ENCODE results near the gene EVL. TPM values are rescaled to one million over a fixed set of nuclear protein-coding genes. Genes with fewer than 3 reads are reported as not detected.

EVL gene
- total RNA-seq (ENCODE audit: low replicate concordance), result 14.4 and 19.5 TPM in 2 replicates

DNA sequence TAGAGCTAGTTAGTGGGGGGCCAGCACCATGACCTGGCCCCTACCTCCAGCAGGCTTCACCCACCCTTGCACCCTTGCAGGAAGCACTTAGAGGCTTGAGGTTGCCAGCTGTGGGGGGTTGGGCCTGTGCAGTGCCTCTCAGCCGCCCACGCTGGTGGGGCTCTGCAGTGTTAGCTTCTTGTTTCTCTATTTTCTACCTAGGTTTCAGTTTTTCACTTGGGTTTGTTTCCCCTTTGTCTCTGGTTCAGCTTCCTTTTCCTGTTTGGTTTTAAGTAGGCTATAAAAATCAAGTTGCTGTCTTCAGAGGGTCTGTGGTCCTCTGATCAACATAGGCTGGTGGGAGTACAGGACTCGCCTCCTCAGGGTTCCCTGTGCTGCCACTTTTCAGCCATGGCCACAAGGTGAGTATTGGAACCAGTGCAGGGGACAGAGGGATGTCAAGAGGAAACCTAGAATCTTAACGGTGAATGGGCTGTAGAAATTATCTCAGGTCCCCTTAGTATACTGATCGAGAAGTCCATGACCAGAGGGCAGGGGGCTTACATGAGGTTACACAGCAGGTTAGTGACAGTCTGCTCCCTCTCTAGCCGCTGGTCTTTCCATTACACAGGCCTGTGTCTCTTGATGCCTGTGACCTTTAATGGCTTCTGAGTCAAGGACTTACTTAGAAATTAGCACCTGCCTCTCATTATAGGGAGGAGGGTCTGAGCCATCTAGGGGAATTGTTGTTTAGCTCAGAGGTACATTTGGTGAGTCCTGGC is at the start of gene EVL:
EVL (plus strand) TSS at position 312 of the 761 bp plus-strand sequence; CDS start at position 391, 79 bp downstream.
- DNase-seq (ENCODE audit: low read depth), result no peak
- no peak within 1 kb of the TSS for H3K4me3 ChIP-seq (ENCODE audit: low read depth, low read length)
- no peak for TF ChIP-seq CTCF (IDR thresholded peaks at IDR 0.05; ENCODE audit: insufficient read depth, low read length)

- DNase-seq (ENCODE audit: low read depth), result no peak
- no peak overlapping the region for H3K4me3 ChIP-seq (ENCODE audit: low read depth, low read length)
- TF ChIP-seq CTCF (IDR thresholded peaks at IDR 0.05; ENCODE audit: insufficient read depth, low read length), result no peak
Measured at GRCh38 chr14:100017553-100017952, 47.7 kb upstream of the EVL start.

- no peak for TF ChIP-seq CTCF (IDR thresholded peaks at IDR 0.05; ENCODE audit: insufficient read depth, low read length)
- H3K4me3 ChIP-seq (ENCODE audit: low read depth, low read length), result no peak overlapping the region
- DNase-seq (ENCODE audit: low read depth), result no peak
Measured at GRCh38 chr14:100018054-100018453, 47.2 kb upstream of the EVL start.

- DNase-seq (ENCODE audit: low read depth), result no peak
- TF ChIP-seq CTCF (IDR thresholded peaks at IDR 0.05; ENCODE audit: insufficient read depth, low read length), result no peak
- H3K4me3 ChIP-seq (ENCODE audit: low read depth, low read length), result no peak overlapping the region
Measured at GRCh38 chr14:100018482-100018881, 46.7 kb upstream of the EVL start.

GRCh38 chr14:100019156-100019744 is 46.0 kb upstream of the EVL start:
- no peak for TF ChIP-seq CTCF (IDR thresholded peaks at IDR 0.05; ENCODE audit: insufficient read depth, low read length)
- H3K4me3 ChIP-seq (ENCODE audit: low read depth, low read length), result no peak overlapping the region
- no peak for DNase-seq (ENCODE audit: low read depth)

GRCh38 chr14:100020629-100021028 is 44.6 kb upstream of the EVL start:
- H3K4me3 ChIP-seq (ENCODE audit: low read depth, low read length), result no peak overlapping the region
- no peak for TF ChIP-seq CTCF (IDR thresholded peaks at IDR 0.05; ENCODE audit: insufficient read depth, low read length)
- no peak for DNase-seq (ENCODE audit: low read depth)
